ENCODE results near the gene THTPA. TPM values are rescaled to one million over a fixed set of nuclear protein-coding genes. Genes with fewer than 3 reads are reported as not detected.
A peak's percentile ranks its signal among the peaks of the same experiment; 100 is the strongest.

THTPA gene
- total and polyA plus RNA-seq, 2 of the 13 experiments (the other 11 are each of a cell fraction or from before 2014, with no cell fraction given) = 7.4 to 8.7 TPM

DNA sequence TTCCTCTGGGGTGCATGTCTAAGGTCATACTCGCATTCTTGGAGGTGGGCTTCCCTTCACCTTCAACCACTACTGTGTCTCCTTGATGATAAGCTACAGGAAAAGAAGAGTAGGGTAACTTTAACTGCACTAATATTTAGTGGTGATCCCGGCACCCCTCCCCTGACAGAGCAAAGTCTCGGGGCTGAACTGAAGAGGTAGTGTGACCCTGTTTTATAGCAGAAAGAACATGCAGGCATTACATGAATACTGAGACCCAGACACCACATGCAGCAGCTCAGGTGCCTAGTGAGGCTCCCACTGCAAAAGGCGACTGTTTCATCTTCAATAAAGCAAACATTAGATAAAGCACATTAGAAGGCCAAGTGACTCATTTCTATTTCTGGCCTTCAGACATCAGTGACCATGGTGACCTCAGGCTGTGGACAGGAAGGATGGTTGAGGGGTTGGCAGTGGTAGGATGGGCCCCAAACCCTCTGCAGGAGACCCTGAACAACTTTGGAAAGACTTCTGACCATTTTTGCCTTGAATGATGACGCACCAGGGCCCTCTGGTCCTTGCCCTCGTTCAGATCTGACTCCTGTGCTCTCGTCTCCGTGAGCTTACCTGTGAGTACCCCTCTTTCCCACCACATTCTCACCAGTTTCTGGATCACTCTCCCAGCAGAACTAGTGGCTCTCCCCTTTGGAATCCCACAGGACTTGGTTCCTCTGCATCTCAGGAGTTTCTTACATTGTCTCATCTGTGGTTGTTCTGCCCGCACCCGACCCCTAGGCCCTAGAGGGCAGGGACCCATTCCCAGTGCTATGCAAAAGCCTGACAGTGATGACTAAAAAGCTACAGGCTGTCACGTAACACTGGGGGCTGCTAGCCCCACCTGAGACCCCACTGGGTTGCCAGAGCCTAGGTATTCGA is 46.4 kb downstream of the THTPA start (continued):
- TF ChIP-seq, protein P1, sequence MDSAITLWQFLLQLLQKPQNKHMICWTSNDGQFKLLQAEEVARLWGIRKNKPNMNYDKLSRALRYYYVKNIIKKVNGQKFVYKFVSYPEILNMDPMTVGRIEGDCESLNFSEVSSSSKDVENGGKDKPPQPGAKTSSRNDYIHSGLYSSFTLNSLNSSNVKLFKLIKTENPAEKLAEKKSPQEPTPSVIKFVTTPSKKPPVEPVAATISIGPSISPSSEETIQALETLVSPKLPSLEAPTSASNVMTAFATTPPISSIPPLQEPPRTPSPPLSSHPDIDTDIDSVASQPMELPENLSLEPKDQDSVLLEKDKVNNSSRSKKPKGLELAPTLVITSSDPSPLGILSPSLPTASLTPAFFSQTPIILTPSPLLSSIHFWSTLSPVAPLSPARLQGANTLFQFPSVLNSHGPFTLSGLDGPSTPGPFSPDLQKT (CRISPR knock-in tag; IDR thresholded peaks at IDR 0.05; ENCODE audit: borderline replicate concordance) = no peak
- TF ChIP-seq AKAP8 (CRISPR knock-in tag; IDR thresholded peaks at IDR 0.05) (no peak; the same call in 1 of the 2 replicates), XRCC5 (optimal IDR thresholded peaks at IDR 0.05; ENCODE audit: low read length) (peak; percentile 58), ZSCAN29 (CRISPR knock-in tag; conservative IDR thresholded peaks at IDR 0.05) (no peak), KDM6A (CRISPR knock-in tag; IDR thresholded peaks at IDR 0.05; ENCODE audit: low read depth) (peak; percentile 71), ZNF816 (CRISPR knock-in tag; IDR thresholded peaks at IDR 0.05; ENCODE audit: borderline replicate concordance) (no peak), STAG1 (CRISPR knock-in tag; IDR thresholded peaks at IDR 0.05) (no peak), NBN (conservative IDR thresholded peaks at IDR 0.05) (no peak), ZNF138 (CRISPR knock-in tag; IDR thresholded peaks at IDR 0.05; ENCODE audit: low read depth) (0 out of 2 replicates have a peak, but pooled peaks have one; percentile 23), ZNF562 (CRISPR knock-in tag; IDR thresholded peaks at IDR 0.05; ENCODE audit: borderline replicate concordance) (no peak), HHEX (CRISPR knock-in tag; IDR thresholded peaks at IDR 0.05) (no peak), NFE2L1 (CRISPR knock-in tag; IDR thresholded peaks at IDR 0.05; ENCODE audit: borderline replicate concordance) (no peak)
- TF ChIP-seq, protein P2, sequence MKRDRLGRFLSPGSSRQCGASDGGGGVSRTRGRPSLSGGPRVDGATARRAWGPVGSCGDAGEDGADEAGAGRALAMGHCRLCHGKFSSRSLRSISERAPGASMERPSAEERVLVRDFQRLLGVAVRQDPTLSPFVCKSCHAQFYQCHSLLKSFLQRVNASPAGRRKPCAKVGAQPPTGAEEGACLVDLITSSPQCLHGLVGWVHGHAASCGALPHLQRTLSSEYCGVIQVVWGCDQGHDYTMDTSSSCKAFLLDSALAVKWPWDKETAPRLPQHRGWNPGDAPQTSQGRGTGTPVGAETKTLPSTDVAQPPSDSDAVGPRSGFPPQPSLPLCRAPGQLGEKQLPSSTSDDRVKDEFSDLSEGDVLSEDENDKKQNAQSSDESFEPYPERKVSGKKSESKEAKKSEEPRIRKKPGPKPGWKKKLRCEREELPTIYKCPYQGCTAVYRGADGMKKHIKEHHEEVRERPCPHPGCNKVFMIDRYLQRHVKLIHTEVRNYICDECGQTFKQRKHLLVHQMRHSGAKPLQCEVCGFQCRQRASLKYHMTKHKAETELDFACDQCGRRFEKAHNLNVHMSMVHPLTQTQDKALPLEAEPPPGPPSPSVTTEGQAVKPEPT (CRISPR knock-in tag; IDR thresholded peaks at IDR 0.05; ENCODE audit: low read depth) = no peak; the same call in 1 of the 2 replicates
- TF ChIP-seq, protein P3, sequence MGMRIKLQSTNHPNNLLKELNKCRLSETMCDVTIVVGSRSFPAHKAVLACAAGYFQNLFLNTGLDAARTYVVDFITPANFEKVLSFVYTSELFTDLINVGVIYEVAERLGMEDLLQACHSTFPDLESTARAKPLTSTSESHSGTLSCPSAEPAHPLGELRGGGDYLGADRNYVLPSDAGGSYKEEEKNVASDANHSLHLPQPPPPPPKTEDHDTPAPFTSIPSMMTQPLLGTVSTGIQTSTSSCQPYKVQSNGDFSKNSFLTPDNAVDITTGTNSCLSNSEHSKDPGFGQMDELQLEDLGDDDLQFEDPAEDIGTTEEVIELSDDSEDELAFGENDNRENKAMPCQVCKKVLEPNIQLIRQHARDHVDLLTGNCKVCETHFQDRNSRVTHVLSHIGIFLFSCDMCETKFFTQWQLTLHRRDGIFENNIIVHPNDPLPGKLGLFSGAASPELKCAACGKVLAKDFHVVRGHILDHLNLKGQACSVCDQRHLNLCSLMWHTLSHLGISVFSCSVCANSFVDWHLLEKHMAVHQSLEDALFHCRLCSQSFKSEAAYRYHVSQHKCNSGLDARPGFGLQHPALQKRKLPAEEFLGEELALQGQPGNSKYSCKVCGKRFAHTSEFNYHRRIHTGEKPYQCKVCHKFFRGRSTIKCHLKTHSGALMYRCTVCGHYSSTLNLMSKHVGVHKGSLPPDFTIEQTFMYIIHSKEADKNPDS (CRISPR knock-in tag; IDR thresholded peaks at IDR 0.05) = no peak
- TF ChIP-seq, protein P4, sequence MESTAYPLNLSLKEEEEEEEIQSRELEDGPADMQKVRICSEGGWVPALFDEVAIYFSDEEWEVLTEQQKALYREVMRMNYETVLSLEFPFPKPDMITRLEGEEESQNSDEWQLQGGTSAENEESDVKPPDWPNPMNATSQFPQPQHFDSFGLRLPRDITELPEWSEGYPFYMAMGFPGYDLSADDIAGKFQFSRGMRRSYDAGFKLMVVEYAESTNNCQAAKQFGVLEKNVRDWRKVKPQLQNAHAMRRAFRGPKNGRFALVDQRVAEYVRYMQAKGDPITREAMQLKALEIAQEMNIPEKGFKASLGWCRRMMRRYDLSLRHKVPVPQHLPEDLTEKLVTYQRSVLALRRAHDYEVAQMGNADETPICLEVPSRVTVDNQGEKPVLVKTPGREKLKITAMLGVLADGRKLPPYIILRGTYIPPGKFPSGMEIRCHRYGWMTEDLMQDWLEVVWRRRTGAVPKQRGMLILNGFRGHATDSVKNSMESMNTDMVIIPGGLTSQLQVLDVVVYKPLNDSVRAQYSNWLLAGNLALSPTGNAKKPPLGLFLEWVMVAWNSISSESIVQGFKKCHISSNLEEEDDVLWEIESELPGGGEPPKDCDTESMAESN (CRISPR knock-in tag; conservative IDR thresholded peaks at IDR 0.05) = peak; percentile 12; the same call in 1 of the 2 replicates
- TF ChIP-seq, protein P5, sequence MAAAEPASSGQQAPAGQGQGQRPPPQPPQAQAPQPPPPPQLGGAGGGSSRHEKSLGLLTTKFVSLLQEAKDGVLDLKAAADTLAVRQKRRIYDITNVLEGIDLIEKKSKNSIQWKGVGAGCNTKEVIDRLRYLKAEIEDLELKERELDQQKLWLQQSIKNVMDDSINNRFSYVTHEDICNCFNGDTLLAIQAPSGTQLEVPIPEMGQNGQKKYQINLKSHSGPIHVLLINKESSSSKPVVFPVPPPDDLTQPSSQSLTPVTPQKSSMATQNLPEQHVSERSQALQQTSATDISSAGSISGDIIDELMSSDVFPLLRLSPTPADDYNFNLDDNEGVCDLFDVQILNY (CRISPR knock-in tag; conservative IDR thresholded peaks at IDR 0.05) = no peak
- TF ChIP-seq, protein P6, sequence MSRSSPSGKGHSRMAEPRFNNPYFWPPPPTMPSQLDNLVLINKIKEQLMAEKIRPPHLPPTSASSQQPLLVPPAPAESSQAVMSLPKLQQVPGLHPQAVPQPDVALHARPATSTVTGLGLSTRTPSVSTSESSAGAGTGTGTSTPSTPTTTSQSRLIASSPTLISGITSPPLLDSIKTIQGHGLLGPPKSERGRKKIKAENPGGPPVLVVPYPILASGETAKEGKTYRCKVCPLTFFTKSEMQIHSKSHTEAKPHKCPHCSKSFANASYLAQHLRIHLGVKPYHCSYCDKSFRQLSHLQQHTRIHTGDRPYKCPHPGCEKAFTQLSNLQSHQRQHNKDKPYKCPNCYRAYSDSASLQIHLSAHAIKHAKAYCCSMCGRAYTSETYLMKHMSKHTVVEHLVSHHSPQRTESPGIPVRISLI (CRISPR knock-in tag; IDR thresholded peaks at IDR 0.05; ENCODE audit: borderline replicate concordance) = 0 out of 2 replicates have a peak, but pooled peaks have one; percentile 12

Measured in HepG2 (cell line).